Stromal cell of bone marrow (primary cell): ENCODE results near the gene STAT4.

Experiments
- DNase-seq: peaks from one replicate; pipeline ENCODE4 v3.0.0-alpha.2; 2012; ENCODE audit warnings: low read depth

Gene STAT4

GRCh38 chr2:191144217-191144616, 6.6 kb downstream of the STAT4 start:
- DNase-seq, result no peak

- no peak for DNase-seq
Measured at GRCh38 chr2:191143791-191144190, 7.0 kb downstream of the STAT4 start.

DNA sequence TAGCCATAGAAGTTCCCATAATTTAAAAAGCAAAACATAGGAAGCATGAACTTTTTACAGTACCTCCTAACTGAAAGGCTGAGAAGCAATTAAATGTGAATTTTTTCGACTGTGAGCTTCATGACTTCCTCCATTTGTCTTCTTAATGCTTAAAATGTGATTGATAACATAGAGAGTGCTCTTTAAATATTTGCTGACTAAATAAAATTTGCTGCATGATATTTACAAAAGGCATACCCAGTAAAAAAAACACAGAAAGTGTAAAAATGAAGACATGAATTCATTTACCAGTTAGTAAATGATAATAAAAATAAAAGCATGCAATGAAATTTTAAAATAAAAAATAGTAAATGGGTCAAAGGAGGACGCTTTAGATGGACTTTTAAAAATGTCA, 21.9 kb downstream of the STAT4 start:
- DNase-seq, result no peak

- no peak for DNase-seq
Measured at GRCh38 chr2:191128172-191128910, 22.5 kb downstream of the STAT4 start.

DNA sequence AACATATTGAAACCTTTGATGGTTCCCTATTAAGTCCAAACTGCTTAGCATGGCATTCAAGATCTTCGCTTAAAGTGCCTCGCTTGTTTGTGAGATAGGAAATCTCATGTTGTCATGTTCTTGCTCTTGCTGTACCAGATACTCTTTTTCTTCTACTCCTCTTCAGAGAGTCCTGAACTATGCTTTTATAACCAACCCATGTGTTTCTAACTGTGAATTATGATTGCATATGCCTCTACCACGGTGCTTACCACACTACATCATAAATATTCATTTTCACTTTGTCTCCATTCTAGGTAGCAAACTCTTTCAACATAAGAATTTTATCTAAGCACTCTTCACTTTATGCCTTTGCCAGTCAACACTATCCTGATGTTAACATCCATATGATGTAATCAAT, 23.6 kb downstream of the STAT4 start:
- DNase-seq, result no peak

- DNase-seq, result no peak
Measured at GRCh38 chr2:191126386-191127085, 24.3 kb downstream of the STAT4 start.

DNA sequence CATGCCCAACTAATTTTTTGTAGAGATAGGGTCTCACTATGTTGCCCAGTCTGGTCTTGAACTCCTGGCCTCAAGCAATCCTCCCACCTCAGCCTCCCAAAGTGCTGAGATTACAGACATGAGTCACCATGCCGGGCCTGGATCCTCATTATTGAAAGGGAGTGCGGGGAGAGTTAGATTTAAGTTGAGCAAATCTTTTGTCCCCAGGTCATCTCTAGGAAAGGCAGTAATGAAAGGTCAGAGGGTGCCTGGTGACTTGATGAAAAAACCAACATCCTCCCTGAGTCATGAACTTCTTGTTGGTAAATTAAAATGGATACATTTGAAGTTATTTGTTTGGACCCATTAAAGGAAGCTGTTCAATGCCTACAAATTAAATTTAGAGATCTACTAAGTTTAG, 25.1 kb downstream of the STAT4 start:
- DNase-seq, result no peak

DNA sequence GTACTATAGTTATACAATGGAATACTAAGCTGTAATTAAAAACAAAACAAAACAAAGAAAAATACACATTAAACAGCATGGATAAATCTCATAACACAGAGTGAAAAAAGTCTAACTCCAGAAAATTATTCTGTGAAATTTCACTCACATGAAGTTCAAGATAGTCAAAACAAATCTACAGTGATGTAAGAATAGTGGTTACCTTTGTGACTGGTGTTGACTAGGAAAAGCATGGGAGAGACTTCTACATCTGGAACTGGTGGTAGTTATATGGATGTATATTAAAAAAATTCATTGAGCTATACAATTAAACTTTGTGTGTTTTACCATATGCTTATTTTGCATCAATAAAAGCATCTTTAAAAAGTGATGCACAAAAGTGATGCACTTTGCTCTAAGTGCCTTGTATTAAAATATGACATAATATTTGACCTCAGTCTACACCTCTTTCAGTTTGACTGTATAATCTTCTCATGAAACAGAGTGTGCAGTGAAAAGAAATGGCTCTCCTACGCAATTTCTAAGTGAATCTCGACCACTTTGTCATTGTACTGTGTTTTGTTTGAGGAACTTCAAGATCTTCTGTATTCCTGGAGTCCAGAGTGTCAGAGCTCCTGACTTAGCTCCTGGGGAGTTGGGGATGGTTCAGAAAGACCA, 28.0 kb downstream of the STAT4 start:
- no peak for DNase-seq

GRCh38 chr2:191117341-191117740, 33.5 kb downstream of the STAT4 start:
- no peak for DNase-seq

- DNase-seq, result no peak
Measured at GRCh38 chr2:191115804-191116203, 35.0 kb downstream of the STAT4 start.

DNA sequence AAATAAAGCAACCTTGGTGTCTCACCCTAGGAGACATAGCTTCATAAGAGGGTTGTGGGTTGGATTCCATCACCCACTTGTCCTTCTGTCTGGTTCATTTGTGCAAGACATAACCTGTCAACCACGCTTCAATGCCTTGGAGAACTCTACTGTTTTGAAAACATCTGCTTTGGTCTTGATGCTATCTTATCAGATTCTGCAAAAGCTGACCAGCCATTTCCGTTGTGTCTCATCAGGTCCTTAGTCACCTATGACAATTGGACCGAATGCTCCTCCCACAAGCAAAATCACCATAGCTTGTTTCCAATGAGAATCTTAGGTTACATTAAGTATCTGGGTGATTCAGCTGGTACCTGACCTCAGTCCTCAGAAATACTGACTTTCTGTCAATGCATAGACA, 35.4 kb downstream of the STAT4 start:
- DNase-seq, result no peak

- no peak for DNase-seq
Measured at GRCh38 chr2:191114403-191114886, 36.3 kb downstream of the STAT4 start.

DNA sequence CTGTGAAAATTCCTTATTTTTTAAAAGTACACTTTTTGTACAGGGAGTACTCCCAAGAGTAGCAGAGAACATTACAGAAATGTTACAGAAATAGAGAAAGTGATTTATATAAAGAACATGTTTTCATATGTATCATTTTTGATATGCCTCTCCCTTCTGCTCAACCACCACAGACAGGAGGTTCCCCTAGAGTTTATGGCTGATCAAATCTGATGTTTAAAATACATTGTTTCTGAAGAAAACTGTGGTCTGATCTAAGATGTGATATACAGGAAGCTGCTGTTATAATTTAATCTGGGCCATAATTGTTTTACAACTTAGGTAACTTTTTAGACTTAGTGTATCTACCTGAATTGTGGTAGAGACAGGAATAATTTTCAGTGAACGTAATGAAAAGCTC, 37.0 kb downstream of the STAT4 start:
- no peak for DNase-seq

DNA sequence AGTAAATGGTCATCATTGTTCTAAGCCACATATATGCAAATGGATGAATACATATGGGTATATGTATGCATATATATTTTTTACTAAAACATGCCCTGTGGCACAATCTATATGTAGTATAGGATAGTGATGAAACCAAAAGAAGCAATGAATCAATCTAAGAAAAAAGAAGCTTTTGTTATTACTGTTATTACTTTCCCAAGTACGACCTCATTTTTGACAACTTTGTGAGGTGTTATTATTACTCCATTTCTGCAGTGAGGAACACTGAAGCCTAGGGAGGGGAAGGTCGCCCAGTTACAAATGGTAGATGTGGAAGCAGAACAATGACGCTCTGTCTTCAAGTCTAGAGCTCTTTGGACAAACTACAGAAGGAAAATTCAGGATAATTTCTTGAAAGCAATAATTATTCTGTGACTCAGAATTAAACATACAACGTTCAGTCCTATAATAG, 38.3 kb downstream of the STAT4 start:
- no peak for DNase-seq

GRCh38 chr2:191109888-191110287, 40.9 kb downstream of the STAT4 start:
- no peak for DNase-seq

GRCh38 chr2:191108331-191108730, 42.5 kb downstream of the STAT4 start:
- DNase-seq, result no peak

DNA sequence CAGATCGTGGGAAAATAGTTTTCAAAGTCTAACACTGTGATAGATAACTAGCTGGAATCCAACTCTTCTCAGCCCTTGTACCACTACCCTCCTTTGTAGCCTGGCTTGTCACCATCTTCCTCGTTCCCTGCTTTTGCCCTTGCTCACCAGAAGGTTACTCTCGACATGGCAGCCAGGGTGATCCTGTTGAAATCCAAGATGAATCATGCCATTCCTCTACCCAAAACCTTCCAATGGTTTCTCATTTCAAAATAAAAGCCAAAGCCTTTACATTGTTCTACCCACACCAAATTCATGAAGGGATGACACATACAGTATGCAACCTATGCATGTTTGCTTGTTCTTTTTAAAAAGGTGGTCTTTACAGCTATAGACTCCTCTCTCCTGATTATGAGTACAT, 45.7 kb downstream of the STAT4 start:
- DNase-seq, result no peak

GRCh38 chr2:191103774-191104173, 47.0 kb downstream of the STAT4 start:
- no peak for DNase-seq

DNA sequence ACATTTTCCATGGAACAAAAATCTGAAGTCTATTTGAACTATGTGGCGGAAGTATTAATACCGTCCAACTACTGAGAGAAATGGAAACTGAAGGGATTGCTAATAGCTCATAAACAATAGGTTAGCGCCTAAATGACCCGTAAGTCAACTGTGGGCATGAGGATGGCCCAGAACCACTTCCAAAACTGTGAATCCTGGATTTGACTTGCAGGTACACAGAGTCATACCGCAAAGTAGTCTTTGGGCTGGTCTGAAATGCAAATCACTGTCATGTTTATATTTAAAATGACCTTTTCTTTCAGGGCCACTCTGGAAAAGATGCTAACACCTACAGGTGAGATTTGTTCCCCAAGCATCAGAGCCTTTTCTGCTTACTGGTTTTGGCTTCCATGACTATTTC, 50.6 kb downstream of the STAT4 start:
- no peak for DNase-seq

DNA sequence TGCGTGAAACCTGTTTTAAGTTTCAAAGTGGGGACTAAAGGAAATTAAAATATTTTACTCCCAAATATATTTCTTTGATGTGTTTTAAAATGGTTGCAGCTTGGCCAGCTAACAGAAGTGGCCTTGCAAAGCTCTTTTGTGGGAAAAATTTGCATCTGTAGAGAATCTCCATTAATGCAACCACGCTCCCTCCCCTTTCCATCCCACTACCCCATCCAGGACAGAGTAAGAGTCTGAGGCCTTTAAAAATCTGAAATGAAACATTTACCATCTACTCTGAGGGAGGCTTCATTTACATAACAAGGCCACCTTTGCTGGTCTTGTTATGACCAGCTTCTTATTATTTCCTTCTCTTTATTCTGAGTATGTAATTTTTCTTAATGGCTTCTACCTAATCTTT, 63.5 kb downstream of the STAT4 start:
- DNase-seq, result no peak

GRCh38 chr2:191086706-191087105, 64.1 kb downstream of the STAT4 start:
- no peak for DNase-seq

DNA sequence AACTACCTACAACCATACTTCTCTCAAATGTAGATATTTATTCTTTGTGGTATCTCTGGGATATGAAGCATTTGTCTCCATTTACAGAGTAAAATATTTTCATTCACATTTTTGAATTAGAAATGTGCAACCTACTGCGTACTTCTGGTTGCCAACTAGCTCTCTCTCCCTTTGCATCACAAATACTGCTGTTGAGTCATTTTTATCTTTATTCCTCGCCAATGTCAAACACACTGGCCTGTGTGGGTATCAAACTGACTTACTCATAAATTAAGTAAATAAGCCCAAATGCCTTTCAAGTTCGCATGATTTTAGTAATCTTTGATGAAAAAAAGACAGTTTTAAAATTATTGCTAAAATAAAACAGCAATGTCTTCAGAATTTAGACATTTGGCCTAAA, 67.3 kb downstream of the STAT4 start:
- DNase-seq, result no peak

DNA sequence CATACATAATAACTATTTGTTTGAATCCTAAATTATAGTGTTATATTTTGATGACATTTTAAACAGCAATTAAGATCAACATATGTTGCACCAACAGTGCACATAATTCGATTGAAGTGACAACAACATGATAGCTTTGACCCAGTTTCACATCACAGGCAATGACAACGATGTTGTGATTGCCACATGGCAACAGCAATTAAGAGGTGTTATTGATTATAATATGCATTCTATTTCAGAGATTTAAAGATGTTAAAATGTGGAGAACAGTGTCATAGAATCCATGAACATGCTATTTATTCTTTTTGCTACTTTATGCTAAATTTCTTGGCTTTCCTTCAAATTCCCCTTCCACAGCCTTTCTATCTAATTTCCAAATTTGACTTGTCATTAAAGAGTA, 68.5 kb downstream of the STAT4 start:
- DNase-seq, result no peak
